Esophagus squamous epithelium (tissue), 4 donors: ENCODE data around the gene PKN1.
"Not testable (repeated sequence)": the region's sequence is repeated elsewhere in the genome, so short reads cannot be mapped to it uniquely, and the experiment has no call there.

Experiments
- POLR2A ChIP-seq, 4 donors: fragments of 450-650 bp; IDR thresholded peaks; one replicate each; pipeline ENCODE4 v1.6.1; 2017; ENCODE audit warnings: antibody characterized with exemption in 4 of 4, mild to moderate bottlenecking in 4 of 4, moderate library complexity in 3 of 4
- TF ChIP-seq, protein P1 (sequence below), 6 experiments: fragments of 450-650 bp in 4 of 6; fragments of 200-600 bp in 2 of 6; sonication (generic) in 2 of 6; IDR thresholded peaks; one replicate each; pipeline ENCODE4 v1.5.1; 2016 to 2019; ENCODE audit warnings: antibody characterized with exemption in 6 of 6, mild to moderate bottlenecking in 4 of 6, moderate library complexity in 4 of 6

DNA sequence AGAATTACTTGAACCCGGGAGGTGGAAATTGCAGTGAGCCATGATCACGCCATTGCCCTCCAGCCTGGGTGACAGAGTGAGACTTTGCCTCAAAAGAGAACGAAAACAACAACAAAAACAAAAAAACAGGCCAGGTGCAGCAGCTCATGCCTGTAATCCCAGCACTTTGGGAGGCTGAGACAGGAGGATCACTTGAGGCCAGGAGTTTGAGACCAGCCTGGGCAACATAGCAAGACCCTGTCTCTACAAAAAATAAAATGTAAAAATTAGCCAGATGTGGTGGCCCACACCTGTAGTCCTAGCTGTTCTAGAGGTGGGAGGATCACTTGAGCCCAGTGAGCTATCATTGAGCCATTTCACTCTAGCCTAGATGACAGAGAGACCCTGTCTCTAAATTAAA lies 19.2 kb downstream of the PKN1 start:
- TF ChIP-seq, protein P1, sequence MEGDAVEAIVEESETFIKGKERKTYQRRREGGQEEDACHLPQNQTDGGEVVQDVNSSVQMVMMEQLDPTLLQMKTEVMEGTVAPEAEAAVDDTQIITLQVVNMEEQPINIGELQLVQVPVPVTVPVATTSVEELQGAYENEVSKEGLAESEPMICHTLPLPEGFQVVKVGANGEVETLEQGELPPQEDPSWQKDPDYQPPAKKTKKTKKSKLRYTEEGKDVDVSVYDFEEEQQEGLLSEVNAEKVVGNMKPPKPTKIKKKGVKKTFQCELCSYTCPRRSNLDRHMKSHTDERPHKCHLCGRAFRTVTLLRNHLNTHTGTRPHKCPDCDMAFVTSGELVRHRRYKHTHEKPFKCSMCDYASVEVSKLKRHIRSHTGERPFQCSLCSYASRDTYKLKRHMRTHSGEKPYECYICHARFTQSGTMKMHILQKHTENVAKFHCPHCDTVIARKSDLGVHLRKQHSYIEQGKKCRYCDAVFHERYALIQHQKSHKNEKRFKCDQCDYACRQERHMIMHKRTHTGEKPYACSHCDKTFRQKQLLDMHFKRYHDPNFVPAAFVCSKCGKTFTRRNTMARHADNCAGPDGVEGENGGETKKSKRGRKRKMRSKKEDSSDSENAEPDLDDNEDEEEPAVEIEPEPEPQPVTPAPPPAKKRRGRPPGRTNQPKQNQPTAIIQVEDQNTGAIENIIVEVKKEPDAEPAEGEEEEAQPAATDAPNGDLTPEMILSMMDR (IDR thresholded peaks at IDR 0.05) = not testable (repeated sequence)
- not testable (repeated sequence) for TF ChIP-seq POLR2A (IDR thresholded peaks at IDR 0.05)
